ENCODE results near the gene NKD2. TPM values are rescaled to one million over a fixed set of nuclear protein-coding genes. Genes with fewer than 3 reads are reported as not detected.

Gene NKD2
- total and polyA plus RNA-seq, 12 donors = 0.22 to 32.8 (median 10.8) TPM

- peak in 1 of 7 donors; percentile 4 for DNase-seq
- intact Hi-C loops (cut with DNase I) = no loop called here
- TF ChIP-seq POLR2A (IDR thresholded peaks at IDR 0.05) (no peak), CTCF (IDR thresholded peaks at IDR 0.05) (no peak)
These were observed 31.2 kb downstream of the NKD2 start for GRCh38 chr5:1039706-1040260.

GRCh38 chr5:1040571-1040970 is 32.0 kb downstream of the NKD2 start:
- Histone ChIP-seq H3K27ac (no peak overlapping the region), H3K4me1 (replicated peaks in 1 of 2) (no peaks in the 10 kb centered on the region), H3K36me3 (replicated peaks in 1 of 2) (no peaks in the 10 kb centered on the region), H3K4me3 (no peak overlapping the region), H3K27me3 (no peaks in the 10 kb centered on the region), H3K9me3 (replicated peaks in 1 of 3) (no peaks in the 10 kb centered on the region)
- DNase-seq = peak in 1 of 7 donors; percentile 11
- TF ChIP-seq POLR2A (IDR thresholded peaks at IDR 0.05) (no peak), CTCF (IDR thresholded peaks at IDR 0.05) (no peak)
- intact Hi-C loops (cut with DNase I) = no loop called here
- 84 to 92% (median 88%) methylated on average over 6 to 10 of the region's 10 CpGs for WGBS, 4 donors

More at GRCh38 chr5:1039706-1040260, 31.2 kb downstream of the NKD2 start:
- 87 to 98% (median 90%) methylated on average over 9 to 17 of the region's 18 CpGs for WGBS, 4 donors
- H3K36me3 ChIP-seq (replicated peaks in 1 of 2) = no peaks in the 10 kb centered on the region
- H3K9me3 ChIP-seq (replicated peaks in 1 of 3) = no peaks in the 10 kb centered on the region
- H3K27me3 ChIP-seq = no peaks in the 10 kb centered on the region
- no peak overlapping the region for H3K27ac ChIP-seq
- H3K4me3 ChIP-seq = no peak overlapping the region
- H3K4me1 ChIP-seq (replicated peaks in 1 of 2) = no peaks in the 10 kb centered on the region

GRCh38 chr5:1041225-1042143 is 32.9 kb downstream of the NKD2 start:
- 75 to 78% (median 76%) methylated on average over 15 of the region's 15 CpGs for WGBS, 4 donors

More at GRCh38 chr5:1041225-1042143, 32.9 kb downstream of the NKD2 start:
- H3K4me1 ChIP-seq (replicated peaks in 1 of 2) = no peaks in the 10 kb centered on the region
- H3K27me3 ChIP-seq = no peaks in the 10 kb centered on the region
- TF ChIP-seq CTCF (IDR thresholded peaks at IDR 0.05) = no peak
- TF ChIP-seq POLR2A (IDR thresholded peaks at IDR 0.05) = no peak
- H3K27ac ChIP-seq = no peak overlapping the region
- no peak overlapping the region for H3K4me3 ChIP-seq
- intact Hi-C loops (cut with DNase I) = no loop called here
- no peaks in the 10 kb centered on the region for H3K9me3 ChIP-seq (replicated peaks in 1 of 3)
- DNase-seq = no peak
- H3K36me3 ChIP-seq (replicated peaks in 1 of 2) = no peaks in the 10 kb centered on the region

Data from adrenal gland (tissue), 12 donors.